GM19023 (cell line): ENCODE measurements around the gene CD79A.
A peak's percentile ranks its signal among the peaks of the same experiment; 100 is the strongest.
"Not testable (repeated sequence)": the region's sequence is repeated elsewhere in the genome, so short reads cannot be mapped to it uniquely, and the experiment has no call there.

Experiments used
- ATAC-seq: cut with Tn5 transposase; IDR thresholded peaks from one replicate; pipeline ENCODE4 v1.9.1; 2021; ENCODE audit warnings: mild to moderate bottlenecking, moderate library complexity; ENCODE audit not compliant: unreplicated experiment

Gene CD79A

GRCh38 chr19:41862445-41862986 lies 14.6 kb upstream of the CD79A start:
- ATAC-seq, result no peak

GRCh38 chr19:41863209-41863931 lies 13.7 kb upstream of the CD79A start:
- no peak for ATAC-seq

- ATAC-seq, result no peak
These were observed 12.7 kb upstream of the CD79A start for GRCh38 chr19:41864374-41864773.

GRCh38 chr19:41866284-41866683 lies 10.8 kb upstream of the CD79A start:
- no peak for ATAC-seq

- no peak for ATAC-seq
These were observed 8.7 kb upstream of the CD79A start for GRCh38 chr19:41868120-41868988.

GRCh38 chr19:41868989-41869300 lies 8.1 kb upstream of the CD79A start:
- ATAC-seq, result no peak

GRCh38 chr19:41869374-41869955 lies 7.6 kb upstream of the CD79A start:
- ATAC-seq, result no peak

- ATAC-seq, result no peak
These were observed 6.6 kb upstream of the CD79A start for GRCh38 chr19:41870401-41870873.

GRCh38 chr19:41871573-41872383 lies 5.3 kb upstream of the CD79A start:
- no peak for ATAC-seq

- no peak for ATAC-seq
These were observed 4.7 kb upstream of the CD79A start for GRCh38 chr19:41872384-41872774.

- ATAC-seq, result no peak
These were observed 4.1 kb upstream of the CD79A start for GRCh38 chr19:41872775-41873647.

GRCh38 chr19:41875973-41876372 lies 1.1 kb upstream of the CD79A start:
- ATAC-seq, result not testable (repeated sequence)

GRCh38 chr19:41877916-41878905 lies 1.1 kb downstream of the CD79A start:
- peak; percentile 38 for ATAC-seq

- no peak for ATAC-seq
These were observed 2.0 kb downstream of the CD79A start for GRCh38 chr19:41879080-41879479.

GRCh38 chr19:41879670-41880328 lies 2.7 kb downstream of the CD79A start:
- no peak for ATAC-seq

GRCh38 chr19:41880329-41880708 lies 3.2 kb downstream of the CD79A start:
- ATAC-seq, result no peak

- no peak for ATAC-seq
These were observed 5.7 kb downstream of the CD79A start, which contains the start of gene ARHGEF1 for GRCh38 chr19:41882568-41883462. ARHGEF1 (plus strand) TSS chr19:41883184; CDS start chr19:41888083, 4,899 bp downstream.
